Middle frontal gyrus (tissue), 1 donor: ENCODE measurements around the gene PKNOX2.

ENCODE experiments used
- DNase-seq: peaks from one replicate; pipeline ENCODE4 v3.0.0-alpha.2; 2015; ENCODE audit warnings: low spot score; ENCODE audit errors: extremely low spot score

PKNOX2 gene

DNA sequence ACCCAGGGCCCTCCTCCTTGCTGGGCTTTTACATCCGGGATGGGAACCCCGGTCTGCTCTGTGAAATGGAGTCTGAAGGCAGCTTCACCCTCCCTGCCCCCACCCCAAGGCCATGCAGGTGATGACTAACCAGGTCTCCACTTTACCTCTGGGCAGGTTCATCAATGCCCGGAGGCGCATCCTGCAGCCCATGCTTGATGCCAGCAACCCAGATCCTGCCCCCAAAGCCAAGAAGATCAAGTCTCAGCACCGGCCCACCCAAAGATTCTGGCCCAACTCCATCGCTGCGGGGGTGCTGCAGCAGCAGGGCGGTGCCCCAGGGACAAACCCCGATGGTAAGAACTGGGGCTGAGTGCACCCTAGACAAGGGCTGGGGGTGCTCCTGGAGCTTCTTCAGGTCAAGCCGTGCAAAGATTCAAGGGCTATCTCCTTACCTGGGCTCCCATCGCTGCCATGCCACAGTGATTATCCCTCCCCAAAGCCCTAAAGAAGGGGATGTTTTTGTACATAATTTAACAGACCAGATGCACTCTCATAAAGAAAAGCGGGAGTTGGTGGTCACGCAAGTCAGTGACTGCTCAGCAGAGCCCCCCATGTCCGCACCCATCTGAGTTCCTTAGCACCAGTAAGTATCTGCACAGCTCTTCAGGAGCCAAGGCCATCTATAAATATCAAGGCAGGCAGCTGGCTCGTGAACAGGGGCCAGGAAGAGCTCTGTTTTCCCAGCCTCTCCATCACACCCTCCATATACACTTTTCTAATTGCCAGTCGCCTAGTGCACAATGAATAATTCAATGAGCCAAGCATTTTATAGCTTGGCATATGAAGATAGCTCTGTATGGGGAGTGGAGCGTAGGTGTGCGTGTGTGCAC is 265.5 kb downstream of the PKNOX2 start:
- DNase-seq, result no peak

DNA sequence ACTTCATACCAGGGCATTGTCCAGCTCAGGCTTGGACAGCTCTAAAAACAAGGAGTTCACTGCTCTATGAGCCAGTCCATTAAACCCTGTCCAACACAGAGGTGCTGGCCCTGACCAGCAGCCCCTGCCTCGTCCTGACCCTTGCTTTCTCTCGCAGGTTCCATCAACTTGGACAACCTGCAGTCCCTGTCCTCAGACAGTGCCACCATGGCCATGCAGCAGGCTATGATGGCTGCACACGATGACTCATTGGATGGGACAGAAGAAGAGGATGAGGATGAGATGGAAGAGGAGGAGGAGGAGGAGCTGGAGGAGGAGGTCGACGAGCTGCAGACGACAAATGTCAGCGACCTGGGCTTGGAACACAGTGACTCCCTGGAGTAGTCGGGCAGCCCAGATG is 266.5 kb downstream of the PKNOX2 start:
- no peak for DNase-seq

DNA sequence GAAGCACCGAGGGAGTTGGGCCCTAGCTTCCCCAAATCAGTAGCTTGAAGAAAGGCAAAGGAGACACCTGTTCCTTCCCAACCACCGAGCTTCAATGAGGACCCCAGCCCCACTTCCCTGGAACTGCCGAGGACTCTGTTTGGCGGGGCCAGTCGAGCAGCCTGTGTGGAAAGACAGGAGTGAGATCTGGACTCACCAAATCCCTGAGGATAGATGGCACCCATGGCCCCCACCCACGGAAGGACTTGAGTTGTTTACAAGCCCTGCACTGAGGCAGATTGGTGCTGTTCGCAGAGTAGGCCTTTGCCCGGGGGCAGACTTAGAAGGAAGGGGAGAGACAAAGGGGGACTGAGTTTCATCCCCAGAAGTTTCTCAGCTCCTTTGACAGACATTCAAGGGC is 266.9 kb downstream of the PKNOX2 start:
- no peak for DNase-seq

DNA sequence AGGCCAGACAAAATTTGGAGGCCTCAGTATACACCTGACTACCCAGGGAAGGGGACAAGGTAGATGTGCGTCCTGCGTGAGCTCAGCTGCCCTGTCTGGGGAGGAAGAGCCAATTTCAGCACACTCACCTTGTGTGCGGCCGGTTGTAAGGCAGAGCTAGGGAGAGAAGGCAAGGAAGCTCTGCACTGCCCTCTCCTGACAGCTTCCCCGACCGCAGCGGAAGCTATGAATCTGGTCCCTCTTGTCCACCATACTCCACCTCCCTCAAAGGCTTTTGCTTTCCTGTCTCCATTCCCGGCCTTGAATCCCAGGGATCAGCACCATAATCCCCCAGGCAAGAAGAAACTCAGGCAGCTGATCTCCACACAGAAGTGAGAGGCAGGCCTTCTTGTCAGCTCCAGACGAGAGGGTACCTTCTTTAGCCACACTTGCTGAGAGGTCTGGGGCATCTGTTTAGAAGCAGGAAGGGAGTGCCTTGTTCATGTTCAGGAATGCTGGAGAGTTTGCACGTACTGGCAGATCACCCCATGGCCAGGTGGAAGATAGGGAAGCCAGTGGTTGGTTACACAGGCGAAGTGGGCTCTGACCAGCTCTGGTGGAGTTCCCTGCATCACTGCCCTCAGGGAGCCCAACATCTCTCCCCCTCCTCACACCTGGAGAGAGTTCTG is 269.0 kb downstream of the PKNOX2 start:
- peak; percentile 60 for DNase-seq

DNA sequence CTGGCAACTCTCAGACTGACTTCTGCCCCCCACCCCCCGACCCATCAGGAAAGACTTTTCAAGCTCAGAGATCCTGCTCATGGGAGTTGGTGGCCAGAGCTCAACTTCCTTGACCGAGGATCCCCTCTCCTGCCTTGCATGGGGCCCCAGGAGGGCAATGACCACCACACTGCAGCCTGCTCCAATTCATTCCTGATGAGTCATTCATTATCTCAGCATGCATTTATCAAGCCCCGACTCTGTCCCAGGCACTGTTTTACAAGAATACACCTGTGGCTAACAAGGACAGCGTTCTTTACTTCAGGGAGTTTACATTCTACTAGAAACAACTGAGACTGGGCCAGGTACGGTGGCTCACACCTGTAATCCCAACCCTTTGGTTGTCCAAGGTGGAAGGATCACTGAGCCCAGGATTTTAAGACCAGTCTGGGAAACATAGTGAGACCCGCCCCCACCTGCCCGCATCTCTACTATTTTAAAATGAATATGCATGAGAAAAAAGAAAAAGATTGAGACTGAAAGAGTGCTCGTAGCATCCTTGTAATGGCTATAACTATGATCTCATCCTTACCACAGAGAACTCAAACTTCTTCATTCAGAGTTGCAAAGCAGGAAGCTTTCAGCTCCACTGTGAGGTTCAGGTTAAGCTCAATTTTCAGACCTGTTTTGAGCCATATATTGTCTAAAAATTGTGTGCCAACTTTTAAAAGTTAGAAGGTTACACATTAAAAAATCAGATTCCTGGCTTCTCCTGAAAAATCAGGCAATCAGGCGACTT is 271.1 kb downstream of the PKNOX2 start:
- no peak for DNase-seq

DNA sequence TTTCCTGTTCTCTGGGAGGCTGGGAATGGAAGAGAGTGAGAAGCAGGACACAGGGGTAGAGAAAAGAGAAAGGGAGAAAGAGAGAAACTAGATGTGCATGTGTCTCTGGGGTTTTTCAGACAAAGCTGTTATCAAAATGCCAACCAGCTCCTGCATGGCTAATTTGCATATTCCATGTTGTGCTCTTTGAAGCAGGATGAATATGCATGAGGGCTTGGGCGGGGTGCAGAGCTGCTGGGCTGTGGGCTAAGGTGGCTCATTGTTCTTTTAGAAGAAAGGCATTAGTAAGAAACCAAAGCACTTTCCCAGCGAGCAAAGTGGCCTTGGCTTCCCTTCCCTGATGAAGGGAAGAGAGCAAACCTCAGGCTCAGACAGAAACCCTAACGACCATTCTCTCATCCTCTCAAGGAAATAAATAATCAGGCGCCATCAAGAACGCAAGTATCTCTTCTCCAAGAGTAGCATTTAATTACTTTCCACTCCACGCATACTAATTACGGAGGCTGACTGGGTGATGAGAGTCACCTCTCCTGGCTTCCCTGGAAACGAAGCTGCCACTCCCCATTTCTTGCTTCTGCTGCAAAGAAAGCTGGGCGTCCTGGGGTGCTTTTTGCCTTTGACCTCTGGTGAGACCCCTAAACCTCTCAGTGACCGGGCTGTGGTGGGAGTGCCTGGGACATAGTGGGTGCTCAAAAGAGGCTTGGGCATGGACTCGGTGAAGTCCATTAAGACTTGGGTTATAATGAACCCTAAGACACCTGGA is 277.3 kb downstream of the PKNOX2 start:
- no peak for DNase-seq

DNA sequence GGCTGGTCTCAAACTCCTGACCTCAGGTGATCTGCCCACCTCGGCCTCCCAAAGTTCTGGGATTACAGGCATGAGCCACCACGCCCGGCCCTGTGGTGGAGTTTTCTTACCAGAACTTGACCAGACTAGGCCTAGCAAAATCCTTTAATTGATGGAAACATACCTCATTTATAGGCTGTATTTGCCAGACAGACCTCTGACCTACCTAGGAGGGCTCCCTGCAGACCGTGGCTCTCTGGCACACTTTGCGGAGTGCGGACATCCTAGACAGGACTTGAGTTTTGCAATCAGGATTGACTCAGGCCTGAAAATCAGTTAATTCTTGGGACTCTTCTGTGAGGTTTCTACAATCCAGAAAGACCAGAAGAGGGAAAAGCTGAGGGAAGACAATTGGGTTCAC is 278.4 kb downstream of the PKNOX2 start:
- DNase-seq, result no peak

DNA sequence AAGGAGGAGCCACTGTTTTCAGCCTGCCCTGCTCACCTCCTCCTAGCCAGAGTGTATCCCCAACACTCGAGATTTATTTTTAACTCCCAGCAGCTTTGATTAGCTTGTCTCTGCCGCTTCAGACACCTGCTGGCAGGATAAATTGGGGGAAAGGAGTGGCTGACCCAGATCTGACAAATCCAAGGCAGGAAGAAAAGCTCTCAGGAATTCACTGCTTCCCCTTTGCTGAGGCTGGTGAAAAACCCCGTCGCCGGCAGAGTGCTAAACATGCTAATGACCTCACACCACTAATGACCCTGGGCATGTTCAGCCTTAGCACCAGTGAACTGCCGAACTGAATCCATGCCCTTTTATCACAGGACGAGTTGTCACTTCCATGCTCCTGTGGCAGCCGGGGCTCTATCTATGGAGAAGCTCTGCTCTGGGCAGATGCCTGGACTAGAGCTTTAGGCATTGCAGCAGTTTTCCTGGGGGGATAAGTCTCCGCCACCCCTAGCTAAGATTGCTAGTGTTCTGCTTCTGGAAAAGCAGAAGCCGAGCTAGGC is 279.3 kb downstream of the PKNOX2 start:
- DNase-seq, result no peak

DNA sequence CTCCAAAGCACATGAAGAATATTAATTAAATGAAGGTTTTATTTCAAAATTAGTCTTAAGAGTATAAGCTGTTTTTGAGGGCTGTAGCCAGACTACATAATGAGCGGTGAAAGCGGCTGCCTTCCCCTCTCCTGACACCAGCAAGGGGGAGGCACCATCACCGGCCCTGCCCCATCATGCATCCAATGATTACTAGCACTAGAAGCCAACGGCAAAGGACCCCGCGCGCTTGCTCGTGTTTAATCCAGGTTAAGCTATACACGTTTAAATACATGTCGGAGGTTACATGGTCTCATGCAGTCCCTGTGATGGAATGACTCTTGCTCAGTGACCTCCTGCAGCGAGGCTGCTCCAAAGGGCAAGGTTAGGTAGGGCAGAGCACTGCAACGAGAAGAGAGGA is 281.2 kb downstream of the PKNOX2 start:
- no peak for DNase-seq

DNA sequence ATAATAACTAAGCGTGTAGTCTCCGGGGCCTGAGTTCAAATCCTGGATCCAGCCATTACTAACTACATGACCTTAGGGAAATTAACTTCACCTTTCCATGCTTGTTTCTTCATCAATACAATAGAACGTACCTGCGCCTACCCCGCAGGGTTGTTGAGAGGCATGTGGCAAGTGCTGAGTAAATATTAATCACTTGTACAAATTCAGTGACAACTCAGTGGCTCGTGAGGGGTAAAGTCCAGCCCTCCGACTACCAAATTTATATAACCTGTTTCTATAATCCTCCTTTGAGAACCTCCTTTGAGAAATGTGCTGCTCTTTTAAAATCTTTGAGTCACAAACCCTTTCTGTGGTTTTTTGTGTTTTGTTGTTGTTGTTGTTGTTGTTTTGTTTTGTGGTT is 281.7 kb downstream of the PKNOX2 start:
- DNase-seq, result no peak

DNA sequence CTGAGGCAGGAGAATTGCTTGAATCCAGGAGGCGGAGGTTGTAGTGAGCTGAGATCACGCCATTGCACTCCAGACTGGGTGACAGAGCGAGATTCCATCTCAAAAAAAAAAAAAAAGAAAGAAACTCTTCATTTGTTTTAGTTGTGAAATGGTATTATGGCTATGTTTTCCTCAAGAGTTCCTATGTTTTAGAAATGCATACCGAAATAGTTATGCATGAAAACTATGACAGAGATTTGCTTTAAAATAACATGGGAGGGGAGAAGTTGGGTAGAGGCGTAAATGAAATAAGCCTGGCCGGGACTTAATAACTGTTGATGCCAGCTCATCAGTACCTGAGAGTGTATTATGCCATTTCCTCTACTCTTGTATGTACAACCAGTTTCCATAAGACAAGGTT is 283.2 kb downstream of the PKNOX2 start:
- DNase-seq, result no peak

DNA sequence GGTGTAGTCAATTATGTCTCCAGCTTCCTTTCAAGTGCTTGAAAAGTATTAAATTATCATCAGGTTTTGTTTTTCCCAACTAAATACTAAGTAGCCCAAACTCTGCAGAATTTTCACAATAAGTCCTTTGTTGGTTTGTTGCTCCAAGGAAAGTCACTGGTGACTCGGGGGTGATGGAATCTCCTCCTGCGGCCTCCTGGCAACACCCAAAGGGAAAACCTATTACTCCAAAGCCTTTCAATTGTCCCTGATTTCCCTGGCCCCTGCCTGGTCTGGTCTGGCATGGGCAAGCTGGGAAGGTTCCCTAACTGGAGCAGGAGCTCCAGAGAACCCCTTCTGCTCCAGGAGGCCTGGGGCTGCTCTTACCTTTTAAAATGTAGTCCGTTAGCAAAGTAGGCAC is 283.6 kb downstream of the PKNOX2 start:
- DNase-seq, result no peak

DNA sequence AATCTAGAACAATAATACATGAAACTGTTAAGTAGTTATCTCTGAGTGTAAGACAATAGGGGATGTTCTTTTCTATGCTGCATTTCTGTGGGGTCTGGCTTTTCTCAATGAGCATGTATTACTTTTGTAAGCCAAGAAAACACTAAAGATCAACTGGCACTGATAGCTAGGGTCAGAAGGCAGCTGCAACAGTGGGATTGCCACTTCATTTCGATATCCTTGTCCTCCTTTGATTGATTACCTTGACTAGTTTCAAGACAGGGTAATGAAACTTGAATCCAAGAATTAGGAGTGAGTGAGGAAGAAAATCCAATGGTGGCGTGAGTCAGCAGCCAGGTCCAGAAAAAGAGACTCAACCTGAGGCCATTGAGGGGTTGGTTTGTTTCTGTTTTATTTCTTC is 285.0 kb downstream of the PKNOX2 start:
- DNase-seq, result no peak

DNA sequence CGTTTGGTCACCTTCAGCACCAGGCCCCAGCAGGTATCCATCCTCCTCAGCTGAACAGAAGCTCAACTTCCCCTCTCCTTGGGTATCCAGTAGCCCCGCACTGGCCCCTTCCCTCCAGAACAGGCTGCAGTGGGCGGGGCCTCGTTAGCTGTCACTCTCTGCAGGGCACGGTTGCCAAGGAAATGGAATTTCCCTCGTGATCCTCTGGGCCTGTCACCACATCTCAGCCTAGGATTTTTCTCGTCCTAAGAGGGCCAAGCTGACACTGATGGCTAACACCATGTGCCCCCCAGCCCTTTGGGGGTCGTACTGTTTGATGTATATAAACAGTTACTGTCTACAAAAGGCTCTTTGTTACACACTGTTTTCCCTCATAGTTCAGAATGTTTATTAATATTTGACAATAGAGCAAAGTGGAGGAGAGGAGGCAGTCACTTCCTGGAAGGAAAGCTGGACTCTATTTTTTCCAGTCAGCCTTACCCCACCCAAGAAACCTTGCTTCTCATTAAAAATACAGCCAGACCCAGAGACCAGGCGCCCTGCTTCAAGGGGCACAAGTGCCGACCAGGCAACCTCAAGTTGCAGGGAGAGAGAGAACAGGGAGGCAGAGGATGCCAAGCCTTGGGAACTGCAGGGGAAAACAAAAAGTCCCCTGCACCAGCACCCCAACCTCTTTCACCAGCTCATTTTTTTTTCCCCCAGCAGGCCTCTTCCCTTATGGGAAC is 287.0 kb downstream of the PKNOX2 start:
- peak; percentile 85 for DNase-seq

DNA sequence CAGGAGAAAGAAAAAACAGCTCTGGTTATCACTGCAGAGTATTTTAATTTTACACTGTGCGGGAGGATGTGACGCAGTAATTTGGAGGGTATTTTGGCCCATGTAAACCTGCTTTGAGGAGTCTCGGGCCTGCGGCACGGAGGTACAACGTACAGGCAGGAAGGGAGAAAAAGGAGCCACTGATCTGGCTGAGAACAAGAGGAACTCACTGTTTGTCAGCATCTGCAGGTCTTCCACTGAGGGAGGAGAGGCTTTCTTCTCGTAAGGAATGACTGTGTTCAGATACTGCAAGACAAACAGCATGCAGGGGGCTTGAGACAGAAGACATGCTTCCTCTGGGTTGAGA is 287.5 kb downstream of the PKNOX2 start:
- no peak for DNase-seq

DNA sequence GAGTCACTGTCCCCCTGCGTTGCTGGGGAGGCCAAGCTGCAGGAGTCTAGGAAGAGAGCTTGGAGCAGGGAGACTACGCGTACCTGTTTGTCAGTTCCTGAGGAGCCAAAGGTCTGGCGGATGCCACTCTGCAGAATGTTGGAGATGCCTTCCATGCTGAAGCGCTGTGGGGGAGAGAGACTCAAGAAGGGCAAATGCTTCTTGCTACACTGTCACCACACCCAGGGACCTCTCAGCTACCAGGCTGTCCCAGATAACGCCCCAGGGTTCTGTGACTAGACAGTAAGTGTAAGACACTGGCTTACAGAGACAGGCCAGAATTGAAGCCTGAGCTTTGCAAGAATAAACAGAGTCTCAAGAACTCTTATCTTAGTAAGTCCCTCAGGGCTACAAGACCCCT is 289.5 kb downstream of the PKNOX2 start:
- DNase-seq, result no peak

DNA sequence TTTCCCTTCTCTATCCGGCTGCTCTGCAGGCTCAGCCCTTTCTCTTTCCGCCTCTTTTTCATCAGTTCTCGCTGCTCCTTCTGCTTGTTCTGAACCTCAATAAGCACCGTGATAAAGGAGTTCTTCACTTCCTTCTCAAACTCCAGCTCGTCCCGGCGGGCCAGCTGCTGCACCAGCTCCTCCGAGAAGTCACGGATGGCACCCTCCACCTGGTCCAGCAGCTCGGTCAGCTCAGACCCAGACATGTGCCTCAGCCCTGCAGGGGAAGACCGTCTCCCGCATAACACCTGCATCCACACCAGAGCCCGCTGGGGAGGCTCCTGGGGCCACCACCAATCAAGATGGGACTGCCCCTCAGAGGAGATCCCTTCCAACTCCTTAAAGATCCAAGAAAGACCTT is 291.3 kb downstream of the PKNOX2 start:
- DNase-seq, result no peak

DNA sequence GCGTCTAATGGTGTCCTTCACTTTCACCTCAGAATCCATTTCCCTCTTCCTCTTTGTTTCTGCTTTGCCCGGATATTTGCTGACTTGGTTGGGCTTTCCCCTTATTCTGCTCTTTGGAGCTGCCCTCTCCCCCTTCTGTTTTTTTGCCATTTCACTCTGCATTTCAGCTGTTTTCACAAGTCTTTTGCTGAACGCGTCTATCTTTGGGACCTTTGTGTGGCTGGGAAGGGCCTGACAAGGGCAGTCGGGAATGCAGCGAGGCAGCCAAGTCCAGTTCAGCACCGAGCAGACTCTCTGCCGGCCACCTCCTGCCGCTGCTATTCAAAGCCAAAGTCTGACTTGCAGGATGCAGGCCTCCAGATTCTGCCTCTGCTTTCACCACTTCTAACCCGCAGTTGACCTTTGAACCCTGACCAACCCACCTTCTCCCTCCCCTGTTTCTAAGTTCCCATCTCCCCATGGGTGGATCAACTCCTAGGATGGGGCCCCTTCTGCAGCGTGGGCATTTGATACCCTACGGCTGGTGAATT is 293.3 kb downstream of the PKNOX2 start:
- DNase-seq, result no peak

DNA sequence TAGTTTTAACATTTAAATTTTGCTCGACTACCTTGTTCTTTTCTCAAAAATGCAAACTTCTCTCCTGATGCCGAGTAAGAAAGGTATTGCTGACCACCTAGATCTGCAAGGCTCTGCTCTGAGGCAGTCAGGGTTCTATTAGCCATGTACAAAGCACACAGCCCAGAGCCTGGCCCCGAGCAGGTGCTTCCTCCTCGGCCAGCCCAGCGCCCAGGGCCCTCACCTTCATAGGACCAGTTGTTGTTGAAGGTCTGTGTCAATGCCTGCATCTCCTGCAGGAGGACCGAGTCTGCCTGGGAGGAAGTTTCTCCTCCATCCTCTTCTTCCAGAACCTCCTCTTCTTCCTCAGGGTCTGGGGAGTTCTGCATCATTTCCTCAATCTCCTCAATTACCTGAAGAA is 295.7 kb downstream of the PKNOX2 start:
- DNase-seq, result no peak

DNA sequence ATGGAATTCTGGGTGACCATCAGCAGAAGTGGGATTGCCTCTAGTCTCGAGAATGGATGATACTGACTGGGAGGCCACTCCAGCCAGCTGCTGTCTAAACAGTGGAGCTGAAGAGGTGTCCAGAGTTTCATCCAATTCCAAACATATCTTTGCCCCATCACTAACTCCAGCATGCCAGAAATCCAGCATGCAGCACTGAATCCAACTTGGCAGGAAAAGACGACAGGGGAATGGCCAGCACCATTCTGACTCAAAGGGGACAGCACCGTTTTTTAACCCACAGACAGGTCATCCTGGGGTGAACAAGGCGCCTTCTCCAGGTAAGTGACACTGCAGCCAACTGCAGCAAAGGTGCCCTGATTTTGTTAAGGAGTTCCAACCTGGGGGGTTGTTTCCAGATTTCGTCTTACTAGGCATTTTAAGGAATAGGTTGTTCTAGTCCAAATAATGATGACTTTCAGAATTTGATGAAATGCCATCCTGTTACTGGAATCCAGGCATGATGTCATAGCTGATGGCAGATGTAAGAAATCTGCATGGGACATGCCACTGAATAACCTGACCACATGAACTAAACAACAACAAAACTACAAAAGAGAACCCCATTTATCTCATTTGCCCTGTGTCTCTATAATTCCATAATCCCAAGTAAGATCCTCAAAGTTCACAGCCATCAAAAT is 299.2 kb downstream of the PKNOX2 start:
- DNase-seq, result no peak
